Prostate gland (tissue), 2 donors: ENCODE measurements around the gene PSMC2.

Experiments used
- POLR2A ChIP-seq: fragments of 450-650 bp; IDR thresholded peaks from one replicate; pipeline ENCODE4 v1.6.1; 2016; ENCODE audit warnings: antibody characterized with exemption, mild to moderate bottlenecking
- POLR2AphosphoS5 ChIP-seq: sonication (generic); formaldehyde crosslinking; IDR thresholded peaks from one replicate; pipeline ENCODE4 v1.6.1; 2017; ENCODE audit warnings: antibody characterized with exemption
- TF ChIP-seq, protein P1 (sequence below), 4 experiments: fragments of 200-600 bp in 2 of 4; fragments of 450-650 bp in 2 of 4; sonication (generic) in 2 of 4; IDR thresholded peaks; 1 replicate in 3 of 4; 2 replicates in 1 of 4; pipeline ENCODE4 v1.5.1; 2016 to 2019; ENCODE audit warnings: antibody characterized with exemption in 4 of 4, mild to moderate bottlenecking in 2 of 4, moderate library complexity in 2 of 4

DNA sequence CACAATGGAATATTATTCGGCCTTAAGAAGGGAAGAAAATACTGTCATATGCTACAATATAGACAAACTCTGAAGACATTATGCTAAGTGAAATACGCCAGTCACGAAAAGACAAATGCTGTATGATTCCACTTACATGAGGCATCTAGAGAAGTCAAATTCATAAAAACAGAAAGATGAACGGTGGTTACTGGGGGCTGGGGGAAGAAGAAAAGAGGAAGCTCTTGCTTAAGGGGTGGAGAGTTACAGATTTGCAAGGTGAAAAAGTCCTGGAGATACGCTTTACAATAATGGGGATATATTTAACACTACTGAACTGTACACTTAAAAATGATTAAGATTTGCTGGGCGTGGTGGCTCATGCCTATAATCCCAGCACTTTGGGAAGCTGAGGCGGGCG is 49.0 kb downstream of the PSMC2 start:
- TF ChIP-seq, protein P1, sequence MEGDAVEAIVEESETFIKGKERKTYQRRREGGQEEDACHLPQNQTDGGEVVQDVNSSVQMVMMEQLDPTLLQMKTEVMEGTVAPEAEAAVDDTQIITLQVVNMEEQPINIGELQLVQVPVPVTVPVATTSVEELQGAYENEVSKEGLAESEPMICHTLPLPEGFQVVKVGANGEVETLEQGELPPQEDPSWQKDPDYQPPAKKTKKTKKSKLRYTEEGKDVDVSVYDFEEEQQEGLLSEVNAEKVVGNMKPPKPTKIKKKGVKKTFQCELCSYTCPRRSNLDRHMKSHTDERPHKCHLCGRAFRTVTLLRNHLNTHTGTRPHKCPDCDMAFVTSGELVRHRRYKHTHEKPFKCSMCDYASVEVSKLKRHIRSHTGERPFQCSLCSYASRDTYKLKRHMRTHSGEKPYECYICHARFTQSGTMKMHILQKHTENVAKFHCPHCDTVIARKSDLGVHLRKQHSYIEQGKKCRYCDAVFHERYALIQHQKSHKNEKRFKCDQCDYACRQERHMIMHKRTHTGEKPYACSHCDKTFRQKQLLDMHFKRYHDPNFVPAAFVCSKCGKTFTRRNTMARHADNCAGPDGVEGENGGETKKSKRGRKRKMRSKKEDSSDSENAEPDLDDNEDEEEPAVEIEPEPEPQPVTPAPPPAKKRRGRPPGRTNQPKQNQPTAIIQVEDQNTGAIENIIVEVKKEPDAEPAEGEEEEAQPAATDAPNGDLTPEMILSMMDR (IDR thresholded peaks at IDR 0.05) = no peak
- TF ChIP-seq POLR2A = no peak
- TF ChIP-seq POLR2AphosphoS5 = no peak
